ENCODE data around the gene LRRC4C.

GRCh38 chr11:41308286-41308685 is 151.2 kb downstream of the LRRC4C start:
- TF ChIP-seq CTCF (IDR thresholded peaks at IDR 0.05) (no peak), POLR2A (IDR thresholded peaks at IDR 0.05) (no peak), POLR2AphosphoS5 (IDR thresholded peaks at IDR 0.05) (no peak), EP300 (IDR thresholded peaks at IDR 0.05) (no peak)

All from gastroesophageal sphincter (tissue), 3 donors.